Transverse colon (tissue), 3 donors: ENCODE measurements around the gene RABGAP1L.

ENCODE experiments used
- CTCF ChIP-seq, 5 experiments: fragments of 200-600 bp in 3 of 5; fragments of 450-650 bp in 2 of 5; sonication (generic) in 3 of 5; IDR thresholded peaks; 1 replicate in 2 of 5; 2 replicates in 3 of 5; pipeline ENCODE4 v1.5.1; 2016 to 2017; ENCODE audit warnings: antibody characterized with exemption in 5 of 5, inconsistent platforms in 3 of 5, mild to moderate bottlenecking in 2 of 5, moderate library complexity in 1 of 5
- POLR2A ChIP-seq: fragments of 450-650 bp; IDR thresholded peaks from one replicate; pipeline ENCODE4 v1.6.1; 2016; ENCODE audit warnings: antibody characterized with exemption, mild to moderate bottlenecking, moderate library complexity

GRCh38 chr1:175019524-175019923, 860.2 kb downstream of the RABGAP1L start:
- TF ChIP-seq CTCF (IDR thresholded peaks at IDR 0.05) (no peak), POLR2A (no peak)
